Stimulated activated CD8-positive, alpha-beta memory T cell treated with anti-CD3 and anti-CD28 coated beads, Interleukin-2, amount 100 ng/mL, for 48 hours (primary cell): ENCODE data around the gene ADTRP.

ENCODE experiments used
- DNase-seq, 2 donors: peaks; one replicate each; pipeline ENCODE4 v3.0.0-alpha.2; 2020; ENCODE audit warnings: low read depth in 2 of 2

ADTRP gene

DNA sequence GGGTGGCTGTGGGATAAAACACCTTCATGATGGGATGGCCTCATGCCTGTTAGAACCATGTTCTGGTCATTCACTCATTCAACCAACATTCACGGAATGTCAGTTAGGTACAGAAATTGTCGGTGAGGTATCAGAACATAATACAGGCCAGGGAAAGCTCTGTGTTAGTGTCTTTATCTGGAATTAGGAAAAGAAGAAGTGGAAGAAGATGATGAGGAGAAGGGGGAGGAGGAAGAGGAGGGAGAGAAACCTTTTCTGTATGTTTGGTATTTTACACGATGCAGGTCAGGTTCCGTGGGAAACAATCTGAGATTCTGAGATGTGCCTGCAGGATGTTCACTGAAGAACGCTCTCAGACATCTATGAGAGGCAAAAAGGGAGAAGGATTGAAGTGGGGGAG lies 5.6 kb downstream of the ADTRP start:
- no peak for DNase-seq

GRCh38 chr6:11772109-11772825 lies 6.3 kb downstream of the ADTRP start:
- DNase-seq, result no peak

GRCh38 chr6:11771473-11772048 lies 7.0 kb downstream of the ADTRP start:
- no peak for DNase-seq

- no peak for DNase-seq
Observed at GRCh38 chr6:11770546-11771466, 7.8 kb downstream of the ADTRP start.

GRCh38 chr6:11769811-11770545 lies 8.6 kb downstream of the ADTRP start:
- DNase-seq, result no peak

DNA sequence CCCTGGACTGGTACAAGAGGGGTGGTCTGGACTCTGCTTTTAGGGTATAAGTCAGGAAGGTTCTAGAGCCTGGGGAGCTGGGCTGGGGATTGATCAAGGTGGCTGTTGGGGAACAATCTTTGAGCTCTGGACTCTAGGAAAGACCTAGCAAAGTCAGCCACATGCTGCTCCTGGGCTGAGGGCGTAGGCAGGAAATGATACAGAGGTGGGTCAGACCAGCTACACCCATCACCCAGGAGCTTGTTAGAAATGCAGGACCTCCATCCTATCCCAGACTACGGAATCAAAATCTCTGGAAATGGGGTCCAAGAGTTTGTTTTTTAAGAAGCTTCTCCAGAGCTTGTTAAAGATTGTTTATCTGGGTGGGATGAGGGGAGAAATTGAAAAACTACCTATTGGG lies 9.4 kb downstream of the ADTRP start:
- no peak for DNase-seq

DNA sequence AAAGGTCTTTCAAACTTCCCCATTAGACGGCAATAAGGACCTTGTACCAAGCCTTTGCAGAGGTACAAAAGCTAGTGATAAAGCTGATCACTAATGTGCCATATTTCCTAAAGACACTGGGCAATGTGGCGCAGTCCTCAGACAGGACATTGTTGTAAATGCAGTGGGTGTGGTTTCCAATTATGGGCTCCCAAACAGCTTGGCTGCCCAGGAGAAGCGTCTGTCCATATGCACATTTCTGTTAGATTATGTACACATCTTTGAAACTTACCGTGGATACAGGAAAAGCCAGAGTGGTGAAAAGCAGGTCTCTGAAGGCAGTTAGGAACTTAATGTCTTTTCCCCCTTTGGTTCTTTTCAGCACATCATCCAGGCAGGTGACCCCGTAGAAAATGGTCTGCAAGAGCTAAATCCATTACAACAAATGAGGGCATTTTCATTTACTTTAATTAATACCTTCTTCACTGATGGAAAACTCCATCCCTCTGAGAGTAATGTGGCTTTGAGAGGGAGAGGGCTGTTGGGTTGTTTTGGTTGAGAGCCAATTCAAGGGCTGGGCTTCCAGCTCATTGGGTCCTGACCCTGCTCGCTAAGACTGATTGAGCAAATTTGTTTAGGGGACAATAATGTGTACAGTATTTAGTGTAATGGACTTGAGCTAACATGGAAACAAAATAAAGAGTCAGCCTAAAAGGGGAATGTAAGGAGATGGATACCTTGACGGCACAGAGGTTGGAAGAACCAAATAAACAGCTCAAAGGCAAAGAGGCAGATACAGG lies 10.4 kb downstream of the ADTRP start:
- no peak for DNase-seq

- DNase-seq, result no peak
Observed at GRCh38 chr6:11767458-11767857, 11.1 kb downstream of the ADTRP start.

- no peak for DNase-seq
Observed at GRCh38 chr6:11766589-11767450, 11.8 kb downstream of the ADTRP start.

DNA sequence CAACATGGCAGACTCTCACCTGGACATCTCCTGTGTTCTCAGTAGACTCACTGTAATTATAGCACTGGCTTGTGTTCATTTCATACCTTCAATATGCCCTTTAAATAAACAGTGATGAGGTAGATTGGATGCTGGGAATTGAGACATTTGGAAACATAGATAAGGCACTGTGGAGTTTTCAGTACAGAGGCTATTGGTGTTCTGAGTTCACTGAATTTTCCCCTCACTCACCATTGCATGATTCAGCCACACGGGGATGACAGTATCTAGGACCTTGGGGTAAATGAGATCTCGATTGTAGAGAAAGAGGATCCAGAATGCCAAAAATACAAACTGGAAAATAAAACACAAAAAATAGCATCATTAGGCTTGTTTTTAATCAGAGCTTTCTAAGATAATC lies 12.6 kb downstream of the ADTRP start:
- no peak for DNase-seq

DNA sequence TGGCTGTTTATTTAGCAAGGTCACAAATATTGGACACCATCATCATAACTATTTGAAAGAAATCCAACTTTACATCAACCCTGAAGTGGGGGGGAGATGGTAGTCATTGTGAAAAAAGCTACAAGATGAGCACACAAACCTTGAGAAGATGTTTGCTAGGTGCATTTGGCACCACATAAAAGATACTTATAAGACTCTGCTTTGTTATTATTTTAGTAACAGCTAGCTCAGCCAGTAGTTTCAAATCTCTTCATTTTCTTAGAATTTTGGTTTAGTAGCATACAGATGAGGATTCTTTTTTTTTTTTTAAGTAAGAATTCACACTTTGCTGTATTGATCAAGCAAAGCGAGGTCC lies 14.4 kb downstream of the ADTRP start:
- DNase-seq, result no peak

DNA sequence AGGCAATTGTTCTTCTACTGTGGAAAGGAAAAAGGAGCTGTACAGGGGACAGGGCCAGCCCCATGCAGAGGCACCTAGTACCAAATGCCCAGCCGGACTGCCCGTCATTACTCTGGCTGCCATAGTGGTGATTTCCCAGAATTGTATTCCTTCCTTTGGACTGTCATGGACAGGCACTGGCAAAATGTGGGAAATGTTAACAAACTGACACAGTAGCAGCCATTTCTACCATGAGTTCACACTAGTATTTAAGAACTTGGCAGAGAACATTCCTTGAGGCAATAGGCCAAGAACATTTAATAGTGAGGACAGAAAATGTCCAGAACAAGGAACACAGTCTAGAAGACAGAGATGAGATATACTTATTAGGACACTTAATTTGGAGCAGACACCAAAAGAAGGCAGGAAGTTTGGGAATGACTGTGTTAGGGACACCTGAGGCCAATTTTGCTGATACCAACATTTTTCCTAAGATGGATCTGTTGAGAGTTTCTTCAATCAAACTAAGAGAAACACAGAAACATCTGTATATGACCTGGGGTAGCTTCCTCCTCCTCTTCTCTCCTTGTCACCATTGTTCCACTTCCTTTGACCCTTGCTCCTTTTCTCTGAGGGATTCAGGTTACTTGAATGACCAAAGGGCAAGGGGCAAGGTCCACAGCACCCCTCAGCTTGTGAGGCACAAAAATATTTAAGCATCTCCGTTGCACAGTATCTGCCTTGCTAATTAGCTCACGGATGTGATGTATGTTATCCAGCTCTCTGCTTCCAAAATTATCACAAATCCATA lies 14.9 kb downstream of the ADTRP start:
- DNase-seq, result no peak

DNA sequence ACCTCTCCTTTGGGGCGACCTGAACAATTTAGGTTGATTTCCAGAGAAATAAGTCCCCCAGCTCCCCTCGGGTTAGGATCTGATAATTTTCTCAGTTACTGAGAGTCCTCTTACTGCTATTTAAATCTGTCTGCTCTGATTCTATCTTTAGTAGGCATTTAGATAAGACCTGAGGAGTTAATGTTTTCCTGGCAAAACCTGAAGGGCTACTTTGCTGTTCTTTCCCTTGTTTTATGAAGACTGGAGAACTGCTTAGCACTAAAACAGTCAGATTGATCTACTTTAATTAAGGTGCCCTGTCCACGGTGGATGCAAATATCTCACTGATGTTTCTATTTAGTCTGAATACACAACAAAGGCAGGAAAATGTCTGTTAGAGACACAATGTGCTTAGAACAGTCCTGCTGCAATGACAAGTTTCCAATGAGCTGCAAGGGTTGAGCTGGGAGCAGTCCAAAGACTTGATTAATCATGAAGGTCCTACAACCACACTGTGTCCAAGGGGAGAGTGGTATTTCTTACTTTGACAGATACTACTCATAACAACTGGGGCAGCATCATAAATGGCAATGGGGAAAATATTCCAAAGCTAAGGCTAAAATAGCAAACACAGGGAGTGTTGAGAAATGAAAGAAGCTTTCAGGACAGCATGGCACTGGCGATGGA lies 15.7 kb downstream of the ADTRP start:
- no peak for DNase-seq

GRCh38 chr6:11761744-11762620 lies 16.6 kb downstream of the ADTRP start:
- no peak for DNase-seq

DNA sequence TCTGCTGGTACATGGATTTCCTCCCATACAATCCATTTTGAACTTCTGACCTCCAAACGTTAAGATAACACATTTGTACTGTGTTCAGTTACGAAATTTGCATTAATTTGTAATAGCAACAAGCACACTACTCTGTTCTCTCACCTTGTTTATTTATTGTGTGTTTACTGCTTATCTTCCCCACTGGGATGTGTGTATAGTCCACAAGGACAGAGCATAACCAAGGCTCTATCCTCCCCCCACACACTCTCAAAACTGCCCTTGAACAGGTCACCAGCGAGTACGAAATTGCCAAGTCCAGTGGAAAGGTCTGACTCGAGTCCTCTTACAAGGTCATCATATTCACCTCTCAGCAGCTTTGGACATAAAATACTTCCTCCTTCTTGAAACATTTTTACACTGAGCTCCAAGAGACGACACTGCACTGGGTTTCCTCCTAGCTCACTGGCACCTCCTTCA lies 18.6 kb downstream of the ADTRP start:
- DNase-seq, result no peak

- DNase-seq, result no peak
Observed at GRCh38 chr6:11758878-11759277, 19.7 kb downstream of the ADTRP start.

DNA sequence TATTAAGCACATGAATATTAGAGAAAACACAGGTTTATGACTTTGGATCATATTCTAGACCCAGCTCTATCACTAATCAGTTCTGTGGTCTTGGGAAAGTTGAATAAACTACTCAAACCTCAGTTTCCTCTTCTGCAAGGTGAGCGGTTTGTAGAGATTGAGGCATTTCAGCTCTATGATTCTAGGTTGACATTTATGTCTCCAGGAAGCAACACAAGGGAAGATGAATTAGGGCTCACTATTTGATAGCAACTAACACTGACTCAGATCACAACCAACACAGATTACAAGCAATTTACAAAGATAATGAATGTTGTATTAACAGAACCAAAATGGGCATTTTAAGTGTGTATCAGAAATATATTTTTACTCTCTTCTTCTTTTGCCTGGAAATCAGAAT lies 21.9 kb downstream of the ADTRP start:
- no peak for DNase-seq

- no peak for DNase-seq
Observed at GRCh38 chr6:11756292-11756691, 22.3 kb downstream of the ADTRP start.
